SW 1271 (cell line): ENCODE data around the gene E2F6.

Source experiments
- DNase-seq, 2 experiments: peaks; one replicate each; lab custom pipeline; 2025; lab: John Stamatoyannopoulos, UW

The E2F6 gene

GRCh38 chr2:11465485-11466306 is at the start of gene E2F6:
TSS of gene E2F6 (minus strand) at chr2:11466161. CDS start at chr2:11465879, 282 bp downstream.
- peak; percentile 83 to 90 for DNase-seq

- DNase-seq: no peak
These were observed 49.6 kb upstream of the E2F6 start for GRCh38 chr2:11515490-11515981.

GRCh38 chr2:11514904-11515303 is 48.9 kb upstream of the E2F6 start:
- DNase-seq: no peak

GRCh38 chr2:11514081-11514730 is 48.2 kb upstream of the E2F6 start:
- DNase-seq: no peak

GRCh38 chr2:11513319-11513718 is 47.4 kb upstream of the E2F6 start:
- no peak for DNase-seq

- no peak for DNase-seq
These were observed 46.5 kb upstream of the E2F6 start for GRCh38 chr2:11512431-11512830.

GRCh38 chr2:11509657-11510360 is 43.8 kb upstream of the E2F6 start:
- no peak for DNase-seq

- no peak for DNase-seq
These were observed 42.3 kb upstream of the E2F6 start for GRCh38 chr2:11508279-11508678.

GRCh38 chr2:11507517-11507916 is 41.6 kb upstream of the E2F6 start:
- DNase-seq: no peak

- no peak for DNase-seq
These were observed 40.6 kb upstream of the E2F6 start for GRCh38 chr2:11506611-11506969.

- DNase-seq: peak in 1 of 2 experiments; percentile 22
These were observed 40.0 kb upstream of the E2F6 start for GRCh38 chr2:11505652-11506610.

GRCh38 chr2:11503354-11503927 is 37.5 kb upstream of the E2F6 start:
- no peak for DNase-seq

GRCh38 chr2:11502740-11503292 is 36.9 kb upstream of the E2F6 start:
- DNase-seq: no peak

- no peak for DNase-seq
These were observed 34.8 kb upstream of the E2F6 start for GRCh38 chr2:11500702-11501303.

- DNase-seq: no peak
These were observed 33.3 kb upstream of the E2F6 start for GRCh38 chr2:11499081-11499743.

- no peak for DNase-seq
These were observed 32.6 kb upstream of the E2F6 start for GRCh38 chr2:11498543-11499034.

- no peak for DNase-seq
These were observed 30.1 kb upstream of the E2F6 start for GRCh38 chr2:11495844-11496681.

- no peak for DNase-seq
These were observed 28.3 kb upstream of the E2F6 start for GRCh38 chr2:11494310-11494709.

- DNase-seq: no peak
These were observed 27.3 kb upstream of the E2F6 start for GRCh38 chr2:11493282-11493681.
